HG02884 (cell line): Measurements from ENCODE around the gene DEXI.

Experiments used
- ATAC-seq: cut with Tn5 transposase; IDR thresholded peaks from one replicate; pipeline ENCODE4 v1.9.1; 2021; ENCODE audit warnings: mild to moderate bottlenecking, moderate library complexity; ENCODE audit not compliant: unreplicated experiment

The DEXI gene

GRCh38 chr16:10942352-10943063 is at the start of gene DEXI:
TSS of gene DEXI (minus strand) at chr16:10942468. CDS start at chr16:10942005, 463 bp downstream.
- ATAC-seq = peak; percentile 58

- no peak for ATAC-seq
These were observed 48.1 kb upstream of the DEXI start for GRCh38 chr16:10990378-10990777.

DNA sequence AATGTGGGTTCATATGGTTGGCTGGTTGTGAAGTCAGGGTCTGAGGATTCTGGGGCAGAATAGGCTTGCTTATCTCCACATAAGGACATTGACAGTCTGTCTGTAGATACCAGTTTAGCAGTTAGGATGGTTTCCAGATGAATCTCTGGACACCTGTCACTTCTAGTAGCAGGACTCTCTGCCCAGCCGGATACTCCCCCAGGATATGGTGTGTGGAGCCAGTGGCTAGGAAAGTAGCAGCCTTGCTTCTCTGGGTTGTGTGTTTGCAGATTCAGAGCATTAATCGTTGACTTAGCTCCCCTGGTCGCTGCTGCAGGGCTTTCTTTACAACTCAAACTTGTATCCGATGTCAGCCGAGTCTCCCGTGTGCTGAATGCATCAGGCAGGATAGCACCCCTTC is 47.3 kb upstream of the DEXI start:
- no peak for ATAC-seq

GRCh38 chr16:10988879-10989278 is 46.6 kb upstream of the DEXI start:
- ATAC-seq = no peak

DNA sequence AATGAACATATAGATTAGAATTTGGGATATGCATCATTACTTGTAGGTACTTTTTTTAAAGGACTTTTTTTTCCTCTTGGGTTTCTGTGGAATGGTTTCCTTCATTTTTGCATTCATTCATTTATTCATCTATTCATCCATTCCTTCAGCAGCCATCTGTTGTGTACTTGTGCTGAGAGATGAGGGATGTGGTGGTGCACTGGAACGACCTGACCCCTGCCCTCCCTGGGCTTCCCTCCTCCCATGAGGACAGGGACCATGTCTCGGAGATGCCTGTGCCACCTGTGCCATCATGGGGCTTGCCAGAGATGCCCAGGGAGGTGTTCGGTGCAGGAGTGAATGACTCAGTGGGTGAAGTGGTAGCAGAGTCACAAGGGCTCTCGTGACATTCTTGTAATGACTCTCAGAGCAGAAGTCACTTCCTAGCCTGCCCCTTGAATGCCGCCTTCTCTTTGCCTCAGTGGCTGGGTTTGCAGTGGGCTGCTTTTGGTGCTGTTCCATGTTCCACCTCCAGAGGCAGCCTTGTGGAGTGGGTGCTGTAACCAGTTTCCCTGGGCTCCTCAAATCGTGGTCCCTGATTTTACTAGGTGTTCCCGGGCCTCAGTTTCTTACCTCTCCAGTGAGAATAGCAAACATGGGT is 46.0 kb upstream of the DEXI start:
- ATAC-seq = no peak

DNA sequence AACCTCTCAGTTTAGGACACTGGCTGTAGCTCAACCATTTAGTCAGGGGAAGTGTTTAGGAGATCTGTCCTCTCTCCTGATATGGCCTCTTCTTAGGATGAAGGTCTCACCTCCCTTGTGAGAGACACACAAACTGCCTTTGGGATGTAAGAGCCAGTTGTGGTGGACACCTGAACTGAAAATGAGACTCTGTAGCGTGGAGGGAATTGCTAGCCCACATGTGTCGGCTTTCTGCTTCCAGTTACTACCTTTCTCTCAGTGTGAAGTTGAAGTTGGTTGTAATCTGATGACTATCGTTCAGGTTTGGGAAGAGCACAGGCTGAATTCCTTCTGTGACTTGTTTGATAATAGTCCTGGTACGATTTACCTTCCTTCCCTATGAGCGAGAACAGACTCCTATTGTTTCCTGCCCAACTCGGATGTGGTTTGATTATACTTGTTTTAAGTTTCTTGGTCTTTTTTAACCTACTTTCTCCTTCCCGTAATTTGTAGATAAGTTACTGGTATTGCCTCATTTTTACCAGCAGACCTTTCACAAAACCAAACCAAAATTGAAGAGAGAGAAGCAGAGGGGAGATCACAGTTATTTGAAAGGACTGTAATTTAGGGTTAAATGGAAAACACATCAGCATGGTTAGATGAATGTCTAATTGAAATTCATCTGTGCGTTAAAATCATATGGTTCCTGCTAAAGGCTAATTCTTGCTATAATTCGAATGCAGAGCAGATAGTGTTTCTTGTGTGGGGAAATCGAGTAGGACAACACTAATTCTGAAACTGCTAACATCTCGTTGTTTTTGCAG is 45.3 kb upstream of the DEXI start:
- no peak for ATAC-seq

DNA sequence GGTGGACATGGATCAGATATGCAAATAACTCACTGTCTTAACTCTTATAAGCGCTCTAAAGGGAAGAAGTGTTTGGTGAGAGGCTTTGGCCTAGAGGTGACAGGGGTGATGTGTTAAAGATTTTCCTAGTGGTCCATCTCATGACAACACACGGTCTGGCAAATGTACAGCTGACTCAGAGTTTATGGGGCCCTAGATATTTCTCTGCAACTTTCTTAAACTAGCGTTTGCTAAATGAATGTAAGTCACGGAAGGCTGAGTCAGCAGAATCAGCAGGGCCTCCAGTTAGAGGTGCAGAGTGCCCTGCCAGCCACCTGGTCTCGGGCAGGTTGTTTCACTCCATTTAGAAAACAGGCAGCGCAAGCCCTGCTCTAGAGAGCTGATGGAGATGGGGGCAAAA is 42.2 kb upstream of the DEXI start:
- ATAC-seq = no peak

- ATAC-seq = no peak
These were observed 40.9 kb upstream of the DEXI start for GRCh38 chr16:10983159-10983558.

DNA sequence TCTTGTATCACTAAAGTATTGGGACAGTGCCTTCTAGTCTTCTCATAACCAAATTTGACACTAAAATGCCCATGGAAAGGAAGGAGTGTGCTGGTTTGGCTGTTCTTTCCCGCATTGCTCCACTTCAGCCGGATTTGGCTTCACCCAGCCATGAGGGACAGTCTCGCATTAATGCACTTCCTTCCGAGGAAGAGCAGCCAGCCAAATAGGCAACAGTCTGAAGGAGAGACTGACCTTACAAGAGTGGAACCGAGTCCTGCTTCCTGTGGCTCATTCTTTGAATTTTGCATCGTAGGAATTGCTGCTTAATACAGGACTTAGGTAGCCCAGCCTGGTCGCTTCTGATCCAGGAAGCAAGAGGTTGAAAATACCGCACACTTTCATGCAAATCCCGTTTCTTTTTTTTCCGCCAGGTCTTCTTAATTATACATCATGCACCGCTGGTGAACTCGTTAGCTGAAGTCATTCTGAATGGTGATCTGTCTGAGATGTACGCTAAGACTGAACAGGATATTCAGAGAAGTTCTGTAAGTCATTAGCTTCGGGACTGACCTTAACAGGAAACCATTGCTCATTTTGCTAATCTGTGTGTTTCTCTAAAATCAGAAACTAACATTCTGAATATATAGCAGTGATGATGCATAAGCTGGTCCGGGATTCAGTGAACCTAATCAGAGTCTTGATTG is 40.3 kb upstream of the DEXI start:
- no peak for ATAC-seq

- no peak for ATAC-seq
These were observed 39.5 kb upstream of the DEXI start for GRCh38 chr16:10981697-10982216.

GRCh38 chr16:10980813-10981212 is 38.5 kb upstream of the DEXI start:
- no peak for ATAC-seq

DNA sequence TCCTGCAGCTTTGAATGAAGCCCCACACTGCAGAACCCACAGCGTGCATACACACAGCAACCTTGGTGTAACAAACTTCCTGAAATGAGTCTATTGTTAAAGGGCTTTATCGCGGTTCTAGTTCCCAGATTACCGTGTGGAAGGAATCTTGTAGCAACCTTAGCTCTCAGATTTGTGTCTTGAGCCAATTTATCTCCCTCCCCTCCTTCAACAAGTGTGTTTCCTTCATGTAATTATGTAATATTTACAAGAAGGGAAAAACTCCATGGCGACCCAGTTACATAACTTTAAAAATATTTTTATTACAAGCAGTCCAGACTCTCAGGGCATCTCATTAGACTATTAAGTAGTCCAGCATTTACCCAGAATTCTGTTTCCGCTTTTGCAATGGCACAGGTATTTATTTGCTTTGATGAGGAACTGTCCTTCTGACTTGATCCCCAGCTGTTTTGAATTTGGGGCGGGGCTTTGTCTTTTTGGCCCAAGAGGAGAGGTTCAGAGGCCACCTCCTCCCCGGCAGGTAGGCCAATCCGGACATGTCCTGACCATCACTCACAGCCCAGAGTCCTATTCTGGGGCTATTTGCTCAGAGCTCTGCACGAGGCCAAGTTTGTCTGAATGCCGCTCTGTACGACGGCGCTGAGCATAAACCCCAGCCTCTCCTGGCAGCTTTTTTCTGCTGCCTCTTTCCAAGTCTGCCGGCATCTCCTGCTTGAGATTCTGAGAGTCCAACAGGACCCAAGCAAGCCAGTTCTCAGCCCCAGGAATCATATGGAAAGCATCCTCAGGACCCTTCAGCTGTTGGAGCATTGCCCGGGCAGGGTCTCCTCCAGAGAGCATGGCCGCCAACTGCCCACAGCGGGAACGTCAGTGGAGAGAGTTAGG is 37.7 kb upstream of the DEXI start:
- no peak for ATAC-seq

- no peak for ATAC-seq
These were observed 36.7 kb upstream of the DEXI start for GRCh38 chr16:10978871-10979446.

DNA sequence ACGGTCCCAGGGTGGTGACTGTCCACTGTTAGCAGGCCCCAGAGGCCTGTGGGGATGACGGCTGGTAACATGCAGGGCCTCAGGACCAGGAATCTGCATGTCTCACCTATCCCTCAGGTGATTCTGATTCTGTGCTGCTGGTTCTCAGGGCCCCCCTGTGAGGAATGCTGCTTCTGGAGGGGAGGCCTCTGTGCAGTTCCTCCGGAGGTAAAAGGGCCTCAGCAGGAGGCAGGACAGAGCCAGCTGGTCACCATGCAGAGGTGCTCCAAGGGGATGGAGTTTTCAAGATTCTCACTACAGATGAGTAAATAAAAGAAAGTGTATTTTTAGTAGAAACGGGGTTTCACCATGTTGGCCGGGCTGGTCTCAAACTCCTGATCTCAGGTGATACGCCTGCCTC is 35.9 kb upstream of the DEXI start:
- no peak for ATAC-seq

- no peak for ATAC-seq
These were observed 34.4 kb upstream of the DEXI start for GRCh38 chr16:10976634-10977033.

DNA sequence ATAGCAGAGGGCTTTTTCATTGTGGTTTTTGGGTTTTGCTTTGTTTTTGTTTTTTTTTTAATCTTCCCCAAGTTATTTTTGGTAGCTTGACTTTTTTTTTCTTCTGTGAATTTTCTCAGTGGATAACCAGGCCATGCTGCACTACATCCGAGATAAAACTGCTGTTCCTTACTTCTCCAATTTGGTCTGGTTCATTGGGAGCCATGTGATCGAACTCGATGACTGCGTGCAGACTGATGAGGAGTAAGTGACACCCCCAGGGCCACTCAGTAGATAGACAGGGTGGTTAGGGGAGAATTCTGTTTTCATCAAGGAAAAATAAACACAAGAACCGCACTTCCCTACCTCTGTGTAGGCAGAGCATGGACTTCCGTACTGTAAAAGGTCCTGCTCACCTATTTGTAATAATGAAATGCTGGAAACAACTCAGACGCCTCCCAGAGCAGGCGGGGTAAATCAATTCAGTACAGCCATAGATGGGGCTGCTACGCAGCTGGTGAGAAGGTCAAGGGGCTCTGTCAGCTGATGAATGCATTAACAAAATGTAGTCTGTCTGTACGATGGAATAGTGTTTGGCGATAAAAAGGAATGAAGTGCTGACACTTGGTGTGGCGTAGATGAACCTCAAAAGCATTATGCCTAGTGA is 30.7 kb upstream of the DEXI start:
- no peak for ATAC-seq

GRCh38 chr16:10972108-10972818 is 30.0 kb upstream of the DEXI start:
- ATAC-seq = no peak

DNA sequence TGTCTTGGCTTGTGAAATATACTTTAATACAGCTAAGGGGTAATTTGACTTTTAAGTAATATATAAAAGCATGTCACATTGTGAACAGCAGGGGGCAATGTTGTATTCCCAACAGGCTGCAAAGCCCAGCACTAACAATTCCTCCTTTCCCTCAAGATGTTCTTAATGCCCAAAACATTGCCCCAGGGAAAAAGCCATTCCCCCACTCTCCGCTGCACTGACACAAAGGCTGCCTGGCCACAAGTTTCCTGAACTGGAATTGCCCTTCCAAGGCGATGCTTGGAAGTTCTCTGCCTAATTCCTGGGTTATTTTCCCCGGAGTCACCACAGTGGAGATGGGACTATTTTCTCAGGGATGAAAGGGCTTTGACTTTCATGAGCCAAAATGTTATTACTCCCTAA is 29.3 kb upstream of the DEXI start:
- ATAC-seq = no peak

DNA sequence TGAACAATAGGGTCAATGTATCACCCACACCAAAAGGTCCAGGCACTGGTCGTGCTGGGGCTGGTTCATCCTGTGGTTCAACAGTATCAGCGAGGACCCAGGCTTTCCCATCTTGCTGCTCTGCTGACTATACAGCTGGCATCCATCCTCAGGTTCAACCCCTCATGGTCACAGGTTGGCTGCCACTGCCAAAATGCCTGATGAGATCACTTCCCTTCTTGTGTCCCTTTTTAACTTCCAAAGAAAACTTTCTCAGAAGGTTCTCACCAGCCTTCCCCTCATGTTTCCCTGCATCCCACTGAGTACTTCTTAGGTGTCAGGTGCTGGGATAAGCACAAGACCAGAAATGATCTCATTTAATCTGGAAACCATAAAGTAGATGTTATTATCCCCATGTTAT is 27.8 kb upstream of the DEXI start:
- no peak for ATAC-seq
